Neural progenitor cell (in vitro differentiated cells): ENCODE results near the gene METTL21C.

Experiments used
- EZH2 ChIP-seq: fragments of 200-600 bp; sonication (generic); IDR thresholded peaks from 2 replicates; pipeline ENCODE4 v1.6.1; 2017; ENCODE audit warnings: antibody characterized with exemption, mild to moderate bottlenecking, moderate library complexity
- TF ChIP-seq, protein P1 (sequence below): fragments of 200-600 bp; sonication (generic); IDR thresholded peaks from 2 replicates; pipeline ENCODE4 v1.5.1; 2017; ENCODE audit warnings: antibody characterized with exemption, mild to moderate bottlenecking

DNA sequence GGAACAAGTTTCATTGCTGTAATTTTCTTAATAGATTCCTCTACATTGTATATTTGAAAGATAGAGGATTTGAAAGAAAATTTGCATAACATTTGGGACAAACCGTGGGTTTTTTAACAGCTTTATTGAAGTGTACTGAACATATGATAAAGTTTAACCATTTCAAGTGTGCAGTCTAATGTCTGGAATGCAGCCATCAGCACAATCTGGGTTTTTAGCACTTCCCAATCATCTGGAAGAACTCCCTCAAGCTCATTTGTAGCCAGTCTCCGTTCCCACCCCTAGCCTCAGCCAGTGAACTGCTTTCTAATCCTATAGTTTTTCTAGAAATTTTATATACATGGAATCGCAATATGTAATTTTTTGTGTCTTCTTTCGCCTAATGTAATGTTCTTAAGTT is 12.6 kb downstream of the METTL21C start:
- TF ChIP-seq, protein P1, sequence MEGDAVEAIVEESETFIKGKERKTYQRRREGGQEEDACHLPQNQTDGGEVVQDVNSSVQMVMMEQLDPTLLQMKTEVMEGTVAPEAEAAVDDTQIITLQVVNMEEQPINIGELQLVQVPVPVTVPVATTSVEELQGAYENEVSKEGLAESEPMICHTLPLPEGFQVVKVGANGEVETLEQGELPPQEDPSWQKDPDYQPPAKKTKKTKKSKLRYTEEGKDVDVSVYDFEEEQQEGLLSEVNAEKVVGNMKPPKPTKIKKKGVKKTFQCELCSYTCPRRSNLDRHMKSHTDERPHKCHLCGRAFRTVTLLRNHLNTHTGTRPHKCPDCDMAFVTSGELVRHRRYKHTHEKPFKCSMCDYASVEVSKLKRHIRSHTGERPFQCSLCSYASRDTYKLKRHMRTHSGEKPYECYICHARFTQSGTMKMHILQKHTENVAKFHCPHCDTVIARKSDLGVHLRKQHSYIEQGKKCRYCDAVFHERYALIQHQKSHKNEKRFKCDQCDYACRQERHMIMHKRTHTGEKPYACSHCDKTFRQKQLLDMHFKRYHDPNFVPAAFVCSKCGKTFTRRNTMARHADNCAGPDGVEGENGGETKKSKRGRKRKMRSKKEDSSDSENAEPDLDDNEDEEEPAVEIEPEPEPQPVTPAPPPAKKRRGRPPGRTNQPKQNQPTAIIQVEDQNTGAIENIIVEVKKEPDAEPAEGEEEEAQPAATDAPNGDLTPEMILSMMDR: no peak
- no peak for TF ChIP-seq EZH2
